Mesothelial cell of epicardium (in vitro differentiated cells): ENCODE data around the gene TENM4. TPM values are rescaled to one million over a fixed set of nuclear protein-coding genes. Genes with fewer than 3 reads are reported as not detected.

Experiments
- DNase-seq, 2 experiments: peaks; one replicate each; pipeline ENCODE4 v3.0.0; 2021; ENCODE audit warnings: low spot score in 2 of 2; ENCODE audit not compliant: unreplicated experiment in 2 of 2
- H3K27ac Mint-ChIP-seq: 2 replicates; pipeline ENCODE4 v1.8.0; 2021; ENCODE audit warnings: mixed read lengths
- H3K27me3 Mint-ChIP-seq: 2 replicates; pipeline ENCODE4 v1.8.0; 2021; ENCODE audit warnings: low read depth, mixed read lengths
- H3K36me3 Mint-ChIP-seq: 2 replicates; pipeline ENCODE4 v1.8.0; 2021; ENCODE audit warnings: mixed read lengths
- H3K4me1 Mint-ChIP-seq: 2 replicates; pipeline ENCODE4 v1.8.0; 2021; ENCODE audit warnings: mixed read lengths
- H3K4me3 Mint-ChIP-seq: 2 replicates; pipeline ENCODE4 v1.8.0; 2021; ENCODE audit warnings: mild to moderate bottlenecking, moderate library complexity, mixed read lengths
- H3K9me3 Mint-ChIP-seq: 2 replicates; pipeline ENCODE4 v1.8.0; 2021; ENCODE audit warnings: mixed read lengths
- CTCF ChIP-seq: fragments of 200-600 bp; sonication (generic); IDR thresholded peaks from one replicate; pipeline ENCODE4 v1.5.0; 2021; ENCODE audit warnings: antibody characterized with exemption; ENCODE audit not compliant: unreplicated experiment
- total RNA-seq: library from RNA; stranded (reverse); gene quantifications from 3 replicates; pipeline ENCODE4 v1.2.1, GENCODE V29; 2021

TENM4 gene
- total RNA-seq, 1 donor from 2014 or later: 187 TPM

GRCh38 chr11:78961247-78961646, 479.6 kb downstream of the TENM4 start:
- Mint-ChIP-seq H3K4me3 (peak overlapping the region; percentile 72), H3K27me3 (no peaks in the 10 kb centered on the region), H3K9me3 (no peaks in the 10 kb centered on the region), H3K36me3 (no peaks in the 10 kb centered on the region), H3K4me1 (peaks cover 69% of the 10 kb centered on the region), H3K27ac (peak overlapping the region; percentile 81)
- DNase-seq: no peak
- TF ChIP-seq CTCF: no peak

GRCh38 chr11:78958444-78958843, 482.4 kb downstream of the TENM4 start:
- peaks cover 72% of the 10 kb centered on the region for H3K4me1 Mint-ChIP-seq
- H3K4me3 Mint-ChIP-seq: no peak overlapping the region
- H3K27me3 Mint-ChIP-seq: no peaks in the 10 kb centered on the region
- H3K27ac Mint-ChIP-seq: peak overlapping the region; percentile 8
- no peaks in the 10 kb centered on the region for H3K9me3 Mint-ChIP-seq
- H3K36me3 Mint-ChIP-seq: no peaks in the 10 kb centered on the region
- TF ChIP-seq CTCF: no peak
- no peak for DNase-seq

GRCh38 chr11:78957476-78958245, 483.2 kb downstream of the TENM4 start:
- Mint-ChIP-seq H3K9me3 (no peaks in the 10 kb centered on the region), H3K27ac (peak overlapping the region; percentile 86), H3K27me3 (no peaks in the 10 kb centered on the region), H3K4me3 (no peak overlapping the region), H3K36me3 (no peaks in the 10 kb centered on the region), H3K4me1 (peaks cover 72% of the 10 kb centered on the region)
- DNase-seq: no peak
- TF ChIP-seq CTCF: no peak

GRCh38 chr11:78954696-78955095, 486.1 kb downstream of the TENM4 start:
- Mint-ChIP-seq H3K36me3 (no peaks in the 10 kb centered on the region), H3K4me1 (peaks cover 75% of the 10 kb centered on the region), H3K27me3 (no peaks in the 10 kb centered on the region), H3K9me3 (no peaks in the 10 kb centered on the region), H3K27ac (peak overlapping the region; percentile 34), H3K4me3 (no peak overlapping the region)
- TF ChIP-seq CTCF: no peak
- no peak for DNase-seq

GRCh38 chr11:78954261-78954660, 486.6 kb downstream of the TENM4 start:
- no peaks in the 10 kb centered on the region for H3K27me3 Mint-ChIP-seq
- H3K9me3 Mint-ChIP-seq: no peaks in the 10 kb centered on the region
- DNase-seq: no peak
- TF ChIP-seq CTCF: no peak
- H3K36me3 Mint-ChIP-seq: no peaks in the 10 kb centered on the region
- no peak overlapping the region for H3K4me3 Mint-ChIP-seq
- peaks cover 80% of the 10 kb centered on the region for H3K4me1 Mint-ChIP-seq
- peak overlapping the region; percentile 34 for H3K27ac Mint-ChIP-seq
